Colon (tissue), 2 donors: ENCODE data around the gene PAGE2.
"Not testable (repeated sequence)": the region's sequence is repeated elsewhere in the genome, so short reads cannot be mapped to it uniquely, and the experiment has no call there.

Source experiments
- FAIRE-seq: peaks from 2 replicates; lab custom pipeline; 2012; peaks lifted over from hg19 to GRCh38; lab: Jason Lieb, UNC
- donor health status: control.
- donor health status: control.

PAGE2 gene

GRCh38 chrX:55123900-55124299 is 35.1 kb downstream of the PAGE2 start:
- no peak for FAIRE-seq

- no peak for FAIRE-seq
These were observed 38.9 kb downstream of the PAGE2 start for GRCh38 chrX:55127692-55128091.

- no peak for FAIRE-seq
These were observed 40.5 kb downstream of the PAGE2 start for GRCh38 chrX:55129361-55129760.

- no peak for FAIRE-seq
These were observed 41.7 kb downstream of the PAGE2 start for GRCh38 chrX:55130481-55130880.

- no peak for FAIRE-seq
These were observed 43.6 kb downstream of the PAGE2 start for GRCh38 chrX:55132416-55132815.

GRCh38 chrX:55135171-55135570 is 46.4 kb downstream of the PAGE2 start:
- no peak for FAIRE-seq

DNA sequence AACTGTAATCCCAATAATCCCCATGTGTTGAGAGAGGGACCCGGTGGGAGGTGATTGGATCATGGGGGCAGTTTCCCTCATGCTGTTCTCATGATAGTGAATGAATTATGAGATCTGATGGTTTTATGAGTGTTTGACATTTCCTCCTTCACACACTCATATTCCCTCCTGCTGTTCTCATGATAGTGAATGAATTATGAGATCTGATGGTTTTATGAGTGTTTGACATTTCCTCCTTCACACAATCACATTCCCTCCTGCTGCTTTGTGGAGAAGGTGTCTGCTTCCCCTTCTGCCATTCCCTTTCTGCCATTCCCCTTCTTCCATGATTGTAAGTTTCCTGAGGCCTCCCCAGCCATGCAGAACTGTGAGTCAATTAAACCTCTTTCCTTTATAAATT is 52.0 kb downstream of the PAGE2 start:
- FAIRE-seq, result not testable (repeated sequence)
